HEK293 (cell line): ENCODE measurements around the gene USP5.

Experiments used
- CTCF ChIA-PET: fragments of 350-600 bp; formaldehyde crosslinking; extraction: SDS; loops from one replicate; lab custom pipeline; 2021; ENCODE audit warnings: antibody characterized with exemption; lab: Yijun Ruan, JAX
- POLR2A ChIA-PET: fragments of 300-600 bp; formaldehyde crosslinking; extraction: SDS; loops from one replicate; lab custom pipeline; 2020; ENCODE audit warnings: antibody characterized with exemption, inconsistent platforms; lab: Yijun Ruan, JAX
- H3K27ac ChIP-seq: fragments of 200-500 bp; sonication (Bioruptor generic); 2 replicates; pipeline ENCODE4 v1.5.1; 2014; ENCODE audit warnings: low read depth, low read length, control low read depth, inconsistent platforms; ENCODE audit errors: extremely low read depth
- H3K36me3 ChIP-seq, 2 experiments: fragments of 200-500 bp in 1 of 2; sonication (Bioruptor generic) in 1 of 2; 1 replicate in 1 of 2; 2 replicates in 1 of 2; pipeline ENCODE4 v1.5.1; 2014 to 2017; ENCODE audit warnings: inconsistent platforms in 2 of 2, low read length in 2 of 2; ENCODE audit not compliant: control insufficient read depth in 2 of 2, insufficient read depth in 1 of 2
- H3K4me1 ChIP-seq: fragments of 200-500 bp; sonication (Bioruptor generic); 2 replicates; pipeline ENCODE4 v1.5.1; 2014; ENCODE audit warnings: mild to moderate bottlenecking, low read length, inconsistent platforms; ENCODE audit not compliant: control insufficient read depth, insufficient read depth
- H3K4me3 ChIP-seq: 2 replicates; pipeline ENCODE4 v1.5.1; 2011; ENCODE audit warnings: low read depth, mild to moderate bottlenecking, control low read depth, low read length, moderate library complexity
- H3K9me3 ChIP-seq: fragments of 200-500 bp; sonication (Bioruptor generic); 2 replicates; pipeline ENCODE4 v1.5.1; 2014; ENCODE audit warnings: low read depth, low read length, inconsistent platforms; ENCODE audit not compliant: control insufficient read depth, insufficient read depth
- BCL11A ChIP-seq: fragments of 450-650 bp; formaldehyde crosslinking; IDR thresholded peaks from 2 replicates; pipeline ENCODE4 v1.5.1; 2016; ENCODE audit warnings: low read depth, missing biosample characterization, missing genetic modification characterization
- KLF7 ChIP-seq: fragments of 450-650 bp; formaldehyde crosslinking; IDR thresholded peaks from 2 replicates; pipeline ENCODE4 v1.5.1; 2016; ENCODE audit warnings: missing biosample characterization, missing genetic modification characterization, borderline replicate concordance
- MYNN ChIP-seq: fragments of 450-650 bp; formaldehyde crosslinking; IDR thresholded peaks from 2 replicates; pipeline ENCODE4 v1.5.1; 2016; ENCODE audit warnings: missing biosample characterization, missing genetic modification characterization, borderline replicate concordance
- ZBTB1 ChIP-seq: fragments of 450-650 bp; formaldehyde crosslinking; IDR thresholded peaks from 2 replicates; pipeline ENCODE4 v1.5.1; 2016; ENCODE audit warnings: missing biosample characterization, missing genetic modification characterization
- ZFP3 ChIP-seq: fragments of 450-650 bp; formaldehyde crosslinking; IDR thresholded peaks from 2 replicates; pipeline ENCODE4 v1.5.1; 2016; ENCODE audit warnings: low read depth, missing biosample characterization, missing genetic modification characterization
- ZNF114 ChIP-seq: fragments of 450-650 bp; formaldehyde crosslinking; IDR thresholded peaks from 2 replicates; pipeline ENCODE4 v1.5.0; 2017; ENCODE audit warnings: missing biosample characterization, missing genetic modification characterization
- ZNF138 ChIP-seq: fragments of 450-650 bp; formaldehyde crosslinking; IDR thresholded peaks from 2 replicates; pipeline ENCODE4 v1.5.1; 2016; ENCODE audit warnings: missing biosample characterization, missing genetic modification characterization, borderline replicate concordance
- ZNF146 ChIP-seq: fragments of 450-650 bp; formaldehyde crosslinking; IDR thresholded peaks from 2 replicates; pipeline ENCODE4 v1.5.1; 2016; ENCODE audit warnings: missing biosample characterization, missing genetic modification characterization
- ZNF23 ChIP-seq: fragments of 450-650 bp; formaldehyde crosslinking; IDR thresholded peaks from 2 replicates; pipeline ENCODE4 v1.5.1; 2016; ENCODE audit warnings: missing biosample characterization, missing genetic modification characterization, borderline replicate concordance
- ZNF274 ChIP-seq, 2 experiments: fragments of 200-500 bp in 1 of 2; fragments of 450-650 bp in 1 of 2; sonication (Bioruptor generic) in 1 of 2; formaldehyde crosslinking in 1 of 2; IDR thresholded peaks; 2 replicates each; pipeline versions ENCODE4 v1.5.1 to v1.6.1; 2014 to 2016; ENCODE audit warnings: borderline replicate concordance in 1 of 2, inconsistent platforms in 1 of 2, low read length in 1 of 2, missing biosample characterization in 1 of 2, missing genetic modification characterization in 1 of 2
- ZNF530 ChIP-seq: fragments of 450-650 bp; formaldehyde crosslinking; IDR thresholded peaks from 2 replicates; pipeline ENCODE4 v1.5.1; 2016; ENCODE audit warnings: low read depth, missing biosample characterization, missing genetic modification characterization
- ZNF555 ChIP-seq: fragments of 450-650 bp; formaldehyde crosslinking; conservative IDR thresholded peaks from 2 replicates; pipeline ENCODE4 v1.5.1; 2017; ENCODE audit warnings: missing biosample characterization, mild to moderate bottlenecking, missing genetic modification characterization, inconsistent platforms
- ZNF677 ChIP-seq: fragments of 450-650 bp; IDR thresholded peaks from 2 replicates; pipeline ENCODE4 v1.5.0; 2018; ENCODE audit warnings: missing biosample characterization, mild to moderate bottlenecking, missing genetic modification characterization, moderate library complexity
- ZNF791 ChIP-seq: fragments of 450-650 bp; formaldehyde crosslinking; IDR thresholded peaks from 2 replicates; pipeline ENCODE4 v1.5.1; 2016; ENCODE audit warnings: missing biosample characterization, missing genetic modification characterization
- ZNF792 ChIP-seq: fragments of 450-650 bp; formaldehyde crosslinking; IDR thresholded peaks from 2 replicates; pipeline ENCODE4 v1.5.1; 2016; ENCODE audit warnings: missing biosample characterization, missing genetic modification characterization
- TF ChIP-seq, protein P1 (sequence below): fragments of 450-650 bp; formaldehyde crosslinking; IDR thresholded peaks from 2 replicates; pipeline ENCODE4 v1.5.1; 2016; ENCODE audit warnings: missing biosample characterization, missing genetic modification characterization
- TF ChIP-seq, protein P2 (sequence below): fragments of 450-650 bp; formaldehyde crosslinking; IDR thresholded peaks from 2 replicates; pipeline ENCODE4 v1.5.1; 2016; ENCODE audit warnings: missing biosample characterization, missing genetic modification characterization
- TF ChIP-seq, protein P3 (sequence below): fragments of 450-650 bp; formaldehyde crosslinking; IDR thresholded peaks from 2 replicates; pipeline ENCODE4 v1.5.1; 2017; ENCODE audit warnings: missing biosample characterization, missing genetic modification characterization
- TF ChIP-seq, protein P4 (sequence below): fragments of 450-650 bp; formaldehyde crosslinking; IDR thresholded peaks from 2 replicates; pipeline ENCODE4 v1.5.1; 2016; ENCODE audit warnings: missing biosample characterization, missing genetic modification characterization
- TF ChIP-seq, protein P5 (sequence below): fragments of 450-650 bp; formaldehyde crosslinking; IDR thresholded peaks from 2 replicates; pipeline ENCODE4 v1.5.1; 2016; ENCODE audit warnings: missing biosample characterization, missing genetic modification characterization

USP5 gene

DNA sequence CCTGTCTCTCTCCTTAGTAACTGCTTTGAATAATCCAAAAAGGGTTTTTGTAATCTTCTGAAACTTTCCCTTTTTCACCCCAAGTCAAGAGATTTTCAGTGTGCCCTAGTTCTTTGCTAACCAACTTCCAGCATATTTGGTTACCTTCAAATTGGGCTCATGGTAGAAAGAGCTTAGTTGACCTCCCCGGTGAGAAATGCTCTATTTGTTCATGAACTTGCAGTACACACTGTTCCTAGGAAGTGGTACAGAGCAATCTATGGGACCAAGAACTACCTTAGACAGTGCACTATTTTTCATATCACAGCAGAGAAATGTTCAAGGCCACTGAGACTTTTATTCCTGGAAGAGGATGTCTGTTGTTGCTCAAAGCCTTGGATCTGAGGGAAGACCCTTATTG is 1.7 kb downstream of the USP5 start:
- Histone ChIP-seq H3K9me3 (no peaks in the 10 kb centered on the region), H3K4me3 (no peak overlapping the region), H3K36me3 (peaks cover 23 to 66% of the 10 kb centered on the region in 2 experiments), H3K4me1 (peaks cover 11% of the 10 kb centered on the region), H3K27ac (no peak overlapping the region)
- POLR2A ChIA-PET, result interaction anchor here (2.9 to 7.1 kb wide), 4 partner anchors 12 to 24 kb away, joined by 55 to 183 read pairs (median 75); partner anchors contain the start of genes GNB3, P3H3, SPSB2 and TPI1
- CTCF ChIA-PET, result interaction anchor here (0.6 to 8.4 kb wide), 7 partner anchors 11 to 382 kb away, joined by 3 to 71 read pairs (median 5); partner anchors contain the start of gene SPSB2
- TF ChIP-seq ZNF274 (IDR thresholded peaks at IDR 0.05; ENCODE audit: low read length) (no peak), ZNF274 (tag by site-specific recombination; IDR thresholded peaks at IDR 0.05; ENCODE audit: borderline replicate concordance) (no peak)

DNA sequence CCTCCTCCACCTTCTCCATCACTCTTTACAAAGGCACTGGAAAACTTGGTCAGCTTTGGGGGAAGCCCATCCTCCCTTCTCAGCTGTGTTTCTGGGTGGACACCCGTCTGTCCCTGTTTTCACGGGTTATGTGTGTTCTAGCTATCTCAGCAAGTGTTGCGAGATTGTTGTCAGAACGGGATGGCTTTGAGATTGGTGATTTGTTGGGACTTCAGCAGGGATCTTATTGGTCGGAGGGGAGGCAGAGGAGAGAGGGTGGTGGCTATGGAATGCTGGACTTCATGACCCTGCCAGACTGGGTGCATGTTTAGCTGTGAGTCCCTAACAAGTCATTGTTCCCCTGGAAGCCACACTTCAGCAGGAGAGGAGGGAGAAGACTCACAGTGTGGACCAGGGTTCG is 2.1 kb downstream of the USP5 start:
- Histone ChIP-seq H3K36me3 (peaks cover 23 to 66% of the 10 kb centered on the region in 2 experiments), H3K27ac (no peak overlapping the region), H3K9me3 (no peaks in the 10 kb centered on the region), H3K4me1 (peaks cover 11% of the 10 kb centered on the region), H3K4me3 (no peak overlapping the region)
- CTCF ChIA-PET, result interaction anchor here (0.6 to 8.4 kb wide), 5 partner anchors 17 to 383 kb away, joined by 3 to 71 read pairs (median 5); partner anchors contain the start of genes MLF2 and SPSB2
- POLR2A ChIA-PET, result interaction anchor here (3.5 to 7.1 kb wide), 3 partner anchors 12 to 18 kb away, joined by 62 to 183 read pairs (median 88); partner anchors contain the start of genes GNB3, SPSB2 and TPI1
- TF ChIP-seq ZNF114 (tag by site-specific recombination), result no peak
- TF ChIP-seq KLF7 (tag by site-specific recombination), result no peak
- TF ChIP-seq, protein P1, sequence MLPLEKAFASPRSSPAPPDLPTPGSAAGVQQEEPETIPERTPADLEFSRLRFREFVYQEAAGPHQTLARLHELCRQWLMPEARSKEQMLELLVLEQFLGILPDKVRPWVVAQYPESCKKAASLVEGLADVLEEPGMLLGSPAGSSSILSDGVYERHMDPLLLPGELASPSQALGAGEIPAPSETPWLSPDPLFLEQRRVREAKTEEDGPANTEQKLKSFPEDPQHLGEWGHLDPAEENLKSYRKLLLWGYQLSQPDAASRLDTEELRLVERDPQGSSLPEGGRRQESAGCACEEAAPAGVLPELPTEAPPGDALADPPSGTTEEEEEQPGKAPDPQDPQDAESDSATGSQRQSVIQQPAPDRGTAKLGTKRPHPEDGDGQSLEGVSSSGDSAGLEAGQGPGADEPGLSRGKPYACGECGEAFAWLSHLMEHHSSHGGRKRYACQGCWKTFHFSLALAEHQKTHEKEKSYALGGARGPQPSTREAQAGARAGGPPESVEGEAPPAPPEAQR, result no peak

DNA sequence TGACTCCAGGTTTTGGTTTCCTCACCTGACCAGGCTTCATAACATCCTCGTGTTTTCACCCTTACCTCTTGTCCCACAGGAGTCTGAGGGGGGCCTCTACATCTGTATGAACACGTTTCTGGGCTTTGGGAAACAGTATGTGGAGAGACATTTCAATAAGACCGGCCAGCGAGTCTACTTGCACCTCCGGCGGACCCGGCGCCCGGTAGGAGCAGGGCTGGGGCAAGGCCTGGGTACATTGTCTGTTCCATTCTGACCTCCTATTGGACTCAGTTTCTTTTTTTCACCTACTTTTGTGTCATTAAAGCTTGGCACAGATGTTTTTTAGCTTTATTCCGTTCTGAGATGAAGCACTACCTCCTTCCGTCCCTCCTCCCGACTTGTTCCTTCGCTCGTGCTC is 3.4 kb downstream of the USP5 start:
- no peaks in the 10 kb centered on the region for H3K9me3 ChIP-seq
- H3K4me1 ChIP-seq, result peaks cover 9% of the 10 kb centered on the region
- CTCF ChIA-PET, result interaction anchor here (0.6 to 8.4 kb wide), 3 partner anchors 9 to 96 kb away, joined by 3 to 71 read pairs (median 3); partner anchors contain the start of gene SPSB2
- POLR2A ChIA-PET, result interaction anchor here (5.0 to 7.1 kb wide), 2 partner anchors 11 to 16 kb away, joined by 88 to 183 read pairs; partner anchors contain the start of genes SPSB2 and TPI1
- no peak overlapping the region for H3K4me3 ChIP-seq
- peaks cover 14 to 64% of the 10 kb centered on the region in 2 experiments for H3K36me3 ChIP-seq
- H3K27ac ChIP-seq, result no peak overlapping the region
- TF ChIP-seq ZNF555 (tag by site-specific recombination) (no peak), ZNF138 (tag by site-specific recombination) (no peak), ZNF146 (tag by site-specific recombination) (no peak), MYNN (tag by site-specific recombination) (no peak), ZFP3 (tag by site-specific recombination) (no peak), BCL11A (tag by site-specific recombination) (no peak), ZNF791 (tag by site-specific recombination) (no peak), ZNF274 (IDR thresholded peaks at IDR 0.05; ENCODE audit: low read length) (no peak), ZNF274 (tag by site-specific recombination; IDR thresholded peaks at IDR 0.05; ENCODE audit: borderline replicate concordance) (no peak), KLF7 (tag by site-specific recombination) (no peak), ZNF792 (tag by site-specific recombination) (no peak), ZNF23 (tag by site-specific recombination) (no peak), ZBTB1 (tag by site-specific recombination) (no peak), ZNF530 (tag by site-specific recombination) (no peak), ZNF677 (tag by site-specific recombination) (no peak)
- TF ChIP-seq, protein P2, sequence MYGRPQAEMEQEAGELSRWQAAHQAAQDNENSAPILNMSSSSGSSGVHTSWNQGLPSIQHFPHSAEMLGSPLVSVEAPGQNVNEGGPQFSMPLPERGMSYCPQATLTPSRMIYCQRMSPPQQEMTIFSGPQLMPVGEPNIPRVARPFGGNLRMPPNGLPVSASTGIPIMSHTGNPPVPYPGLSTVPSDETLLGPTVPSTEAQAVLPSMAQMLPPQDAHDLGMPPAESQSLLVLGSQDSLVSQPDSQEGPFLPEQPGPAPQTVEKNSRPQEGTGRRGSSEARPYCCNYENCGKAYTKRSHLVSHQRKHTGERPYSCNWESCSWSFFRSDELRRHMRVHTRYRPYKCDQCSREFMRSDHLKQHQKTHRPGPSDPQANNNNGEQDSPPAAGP (tag by site-specific recombination), result no peak
- TF ChIP-seq, protein P3, sequence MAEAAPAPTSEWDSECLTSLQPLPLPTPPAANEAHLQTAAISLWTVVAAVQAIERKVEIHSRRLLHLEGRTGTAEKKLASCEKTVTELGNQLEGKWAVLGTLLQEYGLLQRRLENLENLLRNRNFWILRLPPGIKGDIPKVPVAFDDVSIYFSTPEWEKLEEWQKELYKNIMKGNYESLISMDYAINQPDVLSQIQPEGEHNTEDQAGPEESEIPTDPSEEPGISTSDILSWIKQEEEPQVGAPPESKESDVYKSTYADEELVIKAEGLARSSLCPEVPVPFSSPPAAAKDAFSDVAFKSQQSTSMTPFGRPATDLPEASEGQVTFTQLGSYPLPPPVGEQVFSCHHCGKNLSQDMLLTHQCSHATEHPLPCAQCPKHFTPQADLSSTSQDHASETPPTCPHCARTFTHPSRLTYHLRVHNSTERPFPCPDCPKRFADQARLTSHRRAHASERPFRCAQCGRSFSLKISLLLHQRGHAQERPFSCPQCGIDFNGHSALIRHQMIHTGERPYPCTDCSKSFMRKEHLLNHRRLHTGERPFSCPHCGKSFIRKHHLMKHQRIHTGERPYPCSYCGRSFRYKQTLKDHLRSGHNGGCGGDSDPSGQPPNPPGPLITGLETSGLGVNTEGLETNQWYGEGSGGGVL (tag by site-specific recombination), result no peak
- TF ChIP-seq, protein P4, sequence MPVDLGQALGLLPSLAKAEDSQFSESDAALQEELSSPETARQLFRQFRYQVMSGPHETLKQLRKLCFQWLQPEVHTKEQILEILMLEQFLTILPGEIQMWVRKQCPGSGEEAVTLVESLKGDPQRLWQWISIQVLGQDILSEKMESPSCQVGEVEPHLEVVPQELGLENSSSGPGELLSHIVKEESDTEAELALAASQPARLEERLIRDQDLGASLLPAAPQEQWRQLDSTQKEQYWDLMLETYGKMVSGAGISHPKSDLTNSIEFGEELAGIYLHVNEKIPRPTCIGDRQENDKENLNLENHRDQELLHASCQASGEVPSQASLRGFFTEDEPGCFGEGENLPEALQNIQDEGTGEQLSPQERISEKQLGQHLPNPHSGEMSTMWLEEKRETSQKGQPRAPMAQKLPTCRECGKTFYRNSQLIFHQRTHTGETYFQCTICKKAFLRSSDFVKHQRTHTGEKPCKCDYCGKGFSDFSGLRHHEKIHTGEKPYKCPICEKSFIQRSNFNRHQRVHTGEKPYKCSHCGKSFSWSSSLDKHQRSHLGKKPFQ (tag by site-specific recombination), result no peak
- TF ChIP-seq, protein P5, sequence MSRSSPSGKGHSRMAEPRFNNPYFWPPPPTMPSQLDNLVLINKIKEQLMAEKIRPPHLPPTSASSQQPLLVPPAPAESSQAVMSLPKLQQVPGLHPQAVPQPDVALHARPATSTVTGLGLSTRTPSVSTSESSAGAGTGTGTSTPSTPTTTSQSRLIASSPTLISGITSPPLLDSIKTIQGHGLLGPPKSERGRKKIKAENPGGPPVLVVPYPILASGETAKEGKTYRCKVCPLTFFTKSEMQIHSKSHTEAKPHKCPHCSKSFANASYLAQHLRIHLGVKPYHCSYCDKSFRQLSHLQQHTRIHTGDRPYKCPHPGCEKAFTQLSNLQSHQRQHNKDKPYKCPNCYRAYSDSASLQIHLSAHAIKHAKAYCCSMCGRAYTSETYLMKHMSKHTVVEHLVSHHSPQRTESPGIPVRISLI (tag by site-specific recombination), result no peak
